GM12874 (cell line): Measurements from ENCODE around the gene DYRK2.

ENCODE experiments used
- CTCF ChIP-seq: IDR thresholded peaks from 2 replicates; pipeline ENCODE4 v1.5.1; 2011; ENCODE audit warnings: low read depth, mild to moderate bottlenecking, control low read depth, low read length, moderate library complexity; ENCODE audit not compliant: insufficient read depth

DYRK2 gene

GRCh38 chr12:67650388-67651131, 2.0 kb downstream of the DYRK2 start:
- no peak for TF ChIP-seq CTCF

GRCh38 chr12:67651132-67651695, 2.7 kb downstream of the DYRK2 start:
- no peak for TF ChIP-seq CTCF

GRCh38 chr12:67655829-67656228, 7.3 kb downstream of the DYRK2 start:
- TF ChIP-seq CTCF: no peak

GRCh38 chr12:67656251-67656650, 7.7 kb downstream of the DYRK2 start:
- TF ChIP-seq CTCF: no peak

- TF ChIP-seq CTCF: no peak
These were observed 9.9 kb downstream of the DYRK2 start for GRCh38 chr12:67658486-67658885.

GRCh38 chr12:67659292-67659691, 10.7 kb downstream of the DYRK2 start:
- TF ChIP-seq CTCF: no peak

- no peak for TF ChIP-seq CTCF
These were observed 12.9 kb downstream of the DYRK2 start for GRCh38 chr12:67661311-67662021.
